Germinal center (tissue), 1 donor: ENCODE measurements around the gene MYO5A.

Source experiments
- DNase-seq: peaks from one replicate; pipeline ENCODE4 v3.0.0; 2012; ENCODE audit warnings: mixed read lengths, low spot score

MYO5A gene

GRCh38 chr15:52329150-52329549 lies 199.5 kb downstream of the MYO5A start:
- DNase-seq: no peak

DNA sequence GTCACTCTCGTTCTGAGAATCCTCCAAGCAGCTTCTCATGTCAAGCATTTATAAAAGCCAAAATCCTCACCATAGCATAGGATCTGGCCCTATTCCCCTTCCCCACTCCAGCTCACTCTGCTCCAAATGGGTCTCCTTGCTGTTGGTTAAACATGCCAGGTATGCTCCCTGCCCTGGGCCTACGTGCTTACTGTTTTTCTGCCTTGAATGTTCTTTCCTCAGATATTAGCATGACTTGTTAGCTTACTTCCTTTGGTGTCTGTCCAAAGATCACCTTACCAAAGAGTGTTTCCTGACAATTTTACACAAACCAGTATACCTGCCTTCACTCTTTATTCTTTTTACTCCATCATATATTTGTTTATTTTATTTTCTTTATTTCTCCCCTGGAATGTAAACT lies 200.0 kb downstream of the MYO5A start:
- no peak for DNase-seq

DNA sequence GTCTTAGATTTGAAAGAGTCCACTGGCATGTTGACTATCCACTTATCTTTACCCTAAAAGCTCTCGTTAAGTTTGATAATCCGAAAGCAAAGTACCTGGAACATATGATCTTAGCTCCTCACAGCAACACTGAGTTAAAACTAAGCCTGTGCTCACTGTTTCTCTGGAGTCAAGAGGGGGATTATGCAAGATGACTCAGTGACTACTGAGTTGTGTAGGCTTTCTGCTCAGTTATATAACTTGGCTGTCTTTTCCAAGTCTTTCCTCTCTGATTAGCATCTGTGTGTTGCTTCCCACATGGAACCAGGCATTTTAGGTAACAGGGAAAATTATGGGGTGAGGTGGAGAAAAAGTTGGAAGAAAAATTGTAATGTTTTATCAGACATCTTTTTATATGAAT lies 201.9 kb downstream of the MYO5A start:
- DNase-seq: no peak

- no peak for DNase-seq
These were observed 204.6 kb downstream of the MYO5A start for GRCh38 chr15:52324109-52324508.

DNA sequence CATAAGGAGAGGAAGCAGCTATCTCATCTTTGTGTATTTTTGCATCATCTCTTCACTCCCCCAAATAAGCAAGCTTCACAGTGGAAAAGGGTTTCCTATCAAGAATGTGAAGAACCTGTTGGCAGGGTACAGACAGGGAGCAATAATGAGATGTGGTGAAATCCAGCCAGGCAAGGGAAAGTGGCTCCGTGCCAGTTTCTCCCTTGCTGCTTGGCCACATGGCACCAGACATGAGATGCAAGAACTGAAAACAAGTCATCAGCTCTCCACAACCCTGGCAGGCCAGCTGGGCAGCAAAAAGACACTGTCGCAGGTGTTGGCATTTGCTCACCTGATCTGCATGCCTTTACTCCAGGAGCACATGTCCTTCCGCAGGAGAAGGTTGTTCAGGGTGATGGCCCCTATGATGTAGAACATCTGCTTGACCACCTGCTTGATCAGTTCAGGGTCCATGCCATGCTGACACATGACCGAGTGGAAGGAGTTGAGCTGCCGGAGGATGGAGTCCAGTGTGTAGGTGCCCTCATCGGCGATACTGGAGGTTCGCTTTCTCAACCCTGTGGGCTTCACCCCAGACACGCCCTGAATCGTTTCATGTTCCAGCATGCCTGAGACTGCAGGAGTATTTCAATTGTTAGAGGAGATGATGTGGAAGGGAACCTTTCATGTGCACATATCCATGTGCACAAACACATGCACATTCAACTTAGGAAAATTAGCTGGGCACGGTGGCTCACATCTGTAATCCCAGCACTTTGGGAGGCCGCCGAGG lies 209.8 kb downstream of the MYO5A start:
- DNase-seq: no peak

DNA sequence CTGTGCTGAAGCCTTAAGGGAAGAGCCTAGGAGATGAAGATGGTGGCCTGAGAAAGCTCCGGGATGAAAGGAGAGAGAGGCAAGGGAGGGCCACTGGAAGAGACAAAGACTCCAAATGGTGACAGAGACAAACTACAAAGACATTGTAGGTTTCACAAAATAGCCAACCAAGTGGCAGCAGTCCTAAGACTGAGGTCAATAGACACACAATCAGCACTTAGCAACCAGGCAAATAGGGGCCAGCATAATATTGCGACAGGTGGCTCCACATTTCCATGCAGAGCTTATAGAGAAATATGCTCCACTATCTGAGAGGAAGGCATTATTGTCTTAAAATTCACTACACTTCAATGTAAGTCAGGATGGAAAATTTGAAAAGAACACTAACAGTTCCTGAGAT lies 211.0 kb downstream of the MYO5A start:
- no peak for DNase-seq

- DNase-seq: no peak
These were observed 211.7 kb downstream of the MYO5A start for GRCh38 chr15:52317022-52317421.

DNA sequence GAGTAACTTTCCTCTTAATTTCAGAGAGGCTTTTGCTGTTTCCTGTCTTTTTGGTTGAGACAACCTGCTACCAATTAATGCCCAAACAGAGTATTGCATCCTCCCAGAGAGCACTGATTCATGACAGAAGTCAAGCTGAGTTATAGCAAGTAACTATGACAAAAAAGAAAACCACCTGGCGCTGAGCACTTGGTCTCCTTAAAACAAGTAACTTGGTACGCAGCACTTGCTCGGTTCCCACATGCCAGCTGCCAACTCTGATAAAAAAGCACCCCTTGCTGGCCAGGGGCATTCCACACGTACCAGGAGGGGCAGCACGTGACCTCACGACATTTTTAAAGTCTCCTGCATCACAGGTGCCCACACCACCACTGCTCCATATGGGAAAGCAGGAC lies 219.5 kb downstream of the MYO5A start:
- peak; percentile 29 for DNase-seq

DNA sequence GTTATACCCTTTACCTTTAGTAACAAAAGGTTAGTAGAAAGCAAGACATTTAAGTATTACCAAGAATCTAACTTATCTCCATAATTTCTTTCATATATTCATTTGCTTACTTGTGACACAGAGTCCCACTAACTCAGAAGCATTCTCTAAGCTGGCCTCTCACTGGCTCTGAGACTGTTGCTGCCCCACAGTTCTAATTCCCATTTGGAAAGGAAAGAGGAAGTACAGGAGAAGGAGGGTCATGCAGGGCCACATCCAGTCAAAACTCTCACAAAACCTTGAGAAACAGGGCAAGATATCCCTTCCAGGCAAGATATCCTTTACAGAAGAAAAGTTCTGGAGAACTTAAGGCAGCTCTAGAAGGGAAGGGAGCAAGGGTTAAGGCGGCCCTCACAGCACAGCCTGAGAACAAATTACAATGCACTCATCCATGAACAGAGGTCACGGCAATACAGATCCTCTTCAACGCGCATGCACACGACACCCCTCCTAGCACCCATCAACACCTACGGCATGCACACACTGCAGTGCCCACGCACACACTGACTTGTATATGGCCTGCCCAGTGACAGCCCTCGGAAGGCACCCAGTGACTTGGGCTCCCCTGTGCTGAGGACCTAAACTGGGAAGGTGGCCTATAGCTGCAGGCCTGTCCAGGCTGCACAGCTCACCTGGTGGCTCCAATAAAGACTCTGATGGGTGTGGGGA lies 220.1 kb downstream of the MYO5A start:
- peak; percentile 54 for DNase-seq

DNA sequence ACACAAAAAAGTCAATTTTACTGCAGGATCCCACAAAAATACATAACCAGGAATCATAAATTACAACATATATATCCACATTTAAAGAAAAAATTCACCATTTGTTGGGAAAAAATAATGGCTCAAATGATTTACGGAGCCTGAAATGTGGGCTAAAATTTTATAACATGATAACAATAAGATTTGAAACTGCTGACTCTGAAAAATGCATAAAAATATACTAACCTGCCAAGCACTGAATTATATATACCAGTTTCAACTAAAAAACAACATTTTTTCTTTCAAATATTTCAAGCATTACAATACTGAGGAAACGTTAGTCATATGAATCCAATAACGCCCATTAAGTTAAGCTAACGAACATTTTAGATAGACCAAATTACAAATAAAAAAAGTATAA lies 220.8 kb downstream of the MYO5A start:
- no peak for DNase-seq

GRCh38 chr15:52306270-52306669 lies 222.4 kb downstream of the MYO5A start:
- DNase-seq: no peak

- DNase-seq: no peak
These were observed 225.4 kb downstream of the MYO5A start for GRCh38 chr15:52303093-52303772.

DNA sequence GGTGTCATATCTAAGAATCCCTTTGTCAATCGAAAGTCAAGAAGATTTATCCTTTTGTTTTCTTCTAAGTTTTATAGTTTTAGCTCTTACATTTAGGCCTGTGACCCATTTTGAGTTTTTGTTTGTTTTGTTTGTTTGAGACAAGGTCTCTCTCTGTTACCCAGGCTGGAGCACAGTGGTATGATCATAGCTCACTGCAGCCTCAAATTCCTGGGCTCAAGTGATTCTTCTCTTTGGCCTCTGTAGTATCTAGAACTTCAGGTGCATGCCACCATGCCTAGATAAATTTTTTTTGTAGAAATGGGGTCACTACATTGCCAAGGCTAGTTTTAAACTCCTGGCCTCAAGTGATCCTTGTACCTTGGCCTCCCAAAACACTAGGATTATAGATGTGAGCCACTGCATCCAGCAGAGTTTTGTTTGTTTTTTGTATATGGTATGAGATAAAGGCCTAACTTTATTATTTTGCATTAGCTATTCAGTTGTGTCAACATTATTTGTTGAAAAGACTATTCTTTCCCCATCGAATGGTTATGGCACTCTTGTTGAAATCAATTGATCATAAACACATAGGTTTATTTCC lies 227.3 kb downstream of the MYO5A start:
- DNase-seq: no peak

DNA sequence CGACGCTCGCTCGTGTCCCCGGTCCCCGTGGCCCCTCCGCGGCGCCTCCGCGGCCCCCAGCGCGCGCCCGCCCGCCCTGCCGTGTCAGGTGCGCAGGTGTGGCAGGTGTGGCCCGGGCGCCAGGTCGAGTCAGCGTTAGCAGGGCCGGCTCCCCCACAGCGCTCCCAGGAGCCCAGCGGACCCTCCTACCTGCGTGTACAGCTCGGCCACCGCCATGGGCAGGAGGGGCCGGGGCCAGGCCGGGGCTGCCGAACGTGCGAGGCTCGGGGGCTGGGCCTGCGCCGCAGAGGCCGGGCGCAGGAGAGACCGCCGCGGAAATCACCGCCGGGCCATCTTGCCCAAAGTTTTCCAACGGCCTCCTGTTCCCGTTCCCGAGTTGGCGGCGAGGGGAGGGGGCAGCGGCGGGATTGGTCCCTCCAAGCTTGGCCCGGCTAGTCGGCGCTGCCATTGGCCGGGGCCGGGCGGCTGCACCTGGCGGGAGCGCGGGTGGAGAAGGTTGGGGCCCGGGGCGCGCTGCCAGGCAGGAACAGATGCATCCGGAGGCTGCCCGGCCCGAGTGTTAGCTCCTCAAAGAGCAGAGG lies 233.2 kb downstream of the MYO5A start, which contains the start of gene MYO5C:
TSS of gene MYO5C (minus strand) at position 384 of the 581 bp plus-strand sequence. CDS start at position 216, 168 bp downstream.
- peak; percentile 47 for DNase-seq

GRCh38 chr15:52294881-52295420 lies 233.7 kb downstream of the MYO5A start:
- no peak for DNase-seq

DNA sequence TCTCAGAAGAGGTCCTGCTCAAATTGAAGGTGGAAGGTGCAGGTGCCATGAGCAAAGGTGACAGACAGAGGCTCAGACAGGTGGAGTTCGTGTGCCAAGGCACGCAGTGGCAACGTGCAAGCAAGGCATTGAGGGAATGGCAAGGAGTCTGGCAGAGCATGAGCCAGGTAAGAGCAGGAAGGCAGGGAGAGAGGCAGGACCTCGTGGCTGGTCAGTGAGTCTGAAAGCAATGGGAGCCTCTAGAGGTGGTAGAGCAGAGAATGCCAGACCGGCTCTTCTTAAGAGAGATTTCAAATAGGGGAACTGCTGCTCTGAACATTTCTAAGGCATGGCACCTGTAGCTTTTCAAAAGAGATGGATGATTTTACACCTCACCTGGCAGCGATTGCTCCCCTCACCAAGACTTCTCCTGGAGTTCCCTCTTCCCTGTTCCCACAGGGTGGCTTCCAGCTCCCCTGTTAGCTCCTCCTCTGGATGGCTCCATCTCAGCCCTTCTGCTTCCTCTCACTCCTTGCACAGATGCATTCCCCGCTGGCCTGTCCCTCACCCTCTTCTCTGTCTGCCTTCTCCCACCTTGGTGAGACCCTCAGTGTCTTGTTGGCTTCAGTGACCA lies 235.8 kb downstream of the MYO5A start:
- no peak for DNase-seq

GRCh38 chr15:52291204-52291603 lies 237.5 kb downstream of the MYO5A start:
- no peak for DNase-seq

DNA sequence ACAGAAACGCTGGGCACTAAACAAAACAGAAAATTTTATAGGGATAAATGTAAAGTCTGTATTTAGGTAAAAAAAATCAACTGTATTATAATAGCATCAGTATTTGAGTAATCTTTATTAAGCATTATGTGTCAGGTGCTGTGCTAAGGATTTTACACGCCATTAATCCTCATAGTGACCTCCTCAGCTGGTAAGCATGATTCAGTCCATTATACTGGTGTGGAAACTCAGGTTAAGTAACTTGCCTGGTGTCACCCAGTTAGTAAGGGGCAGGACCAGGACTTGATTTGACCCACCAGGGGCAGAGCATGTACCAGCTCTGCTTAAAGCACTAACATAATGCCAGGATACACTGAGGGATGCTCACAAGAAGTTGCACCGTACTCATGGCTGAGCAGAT lies 237.9 kb downstream of the MYO5A start:
- DNase-seq: no peak

DNA sequence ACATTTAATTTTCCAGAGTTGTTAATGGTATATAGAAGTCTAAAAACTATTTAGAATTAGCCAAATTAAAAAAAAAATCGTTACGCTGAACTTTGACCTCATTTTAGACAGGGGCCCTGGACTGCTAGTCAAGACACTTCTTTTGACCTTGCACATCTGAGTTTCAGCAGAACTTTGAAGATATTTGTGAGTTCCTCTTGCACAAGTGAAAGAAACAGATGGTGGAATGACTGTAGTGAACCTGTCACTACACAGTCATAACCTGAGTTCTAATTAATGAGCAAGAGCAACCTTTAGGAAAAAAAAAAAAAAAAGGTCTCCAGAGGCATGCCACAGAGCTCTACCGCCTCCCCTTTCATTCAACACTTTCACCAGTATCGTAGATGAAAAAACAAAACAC lies 238.4 kb downstream of the MYO5A start:
- no peak for DNase-seq

DNA sequence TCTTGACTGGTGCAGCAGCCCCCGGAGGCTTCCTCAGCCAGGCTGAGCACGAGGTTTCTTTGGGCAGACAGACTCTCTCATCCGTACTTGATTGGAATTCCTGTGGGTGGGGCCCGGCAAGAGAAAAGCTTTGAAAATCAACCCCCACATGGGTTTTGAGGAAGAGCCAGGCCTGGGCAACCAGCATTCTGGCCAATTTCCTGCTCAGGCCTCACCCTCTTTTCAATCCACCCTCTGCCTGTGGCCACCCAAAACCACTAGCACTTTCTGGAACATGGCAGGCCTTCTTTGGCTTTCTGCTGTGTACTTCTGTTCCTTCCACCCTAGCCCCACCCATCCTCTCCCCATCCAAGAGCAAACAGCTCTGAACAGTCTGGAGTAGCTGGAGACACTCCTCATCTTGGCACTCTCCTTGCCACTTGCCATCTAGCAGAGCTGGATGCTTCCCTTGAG lies 239.0 kb downstream of the MYO5A start:
- DNase-seq: no peak

GRCh38 chr15:52288986-52289385 lies 239.7 kb downstream of the MYO5A start:
- DNase-seq: no peak
